HG03378 (cell line): ENCODE results near the gene CHCHD2.
"Not testable (repeated sequence)": the region's sequence is repeated elsewhere in the genome, so short reads cannot be mapped to it uniquely, and the experiment has no call there.

Source experiments
- ATAC-seq: cut with Tn5 transposase; IDR thresholded peaks from one replicate; pipeline ENCODE4 v1.9.1; 2021; ENCODE audit warnings: mild to moderate bottlenecking, moderate library complexity; ENCODE audit not compliant: unreplicated experiment

Gene CHCHD2

GRCh38 chr7:56083150-56083785, 23.0 kb downstream of the CHCHD2 start:
- ATAC-seq: no peak

GRCh38 chr7:56081626-56082340, 24.5 kb downstream of the CHCHD2 start:
- no peak for ATAC-seq

- not testable (repeated sequence) for ATAC-seq
Measured at GRCh38 chr7:56080726-56081435, 25.4 kb downstream of the CHCHD2 start.

- ATAC-seq: no peak
Measured at GRCh38 chr7:56079450-56080185, 26.7 kb downstream of the CHCHD2 start.

GRCh38 chr7:56078196-56078595, 28.1 kb downstream of the CHCHD2 start:
- ATAC-seq: no peak

GRCh38 chr7:56077681-56078080, 28.6 kb downstream of the CHCHD2 start:
- ATAC-seq: no peak

- peak; percentile 82 for ATAC-seq
Measured at GRCh38 chr7:56074371-56074791, 31.9 kb downstream of the CHCHD2 start.

GRCh38 chr7:56066376-56066775, 39.9 kb downstream of the CHCHD2 start:
- ATAC-seq: not testable (repeated sequence)

GRCh38 chr7:56063882-56064625, 42.2 kb downstream of the CHCHD2 start, which contains the start of gene SUMF2:
TSS of gene SUMF2 (plus strand) at chr7:56064286. CDS start at chr7:56064312, 26 bp downstream.
- peak; percentile 81 for ATAC-seq

- ATAC-seq: no peak
Measured at GRCh38 chr7:56063500-56063881, 42.8 kb downstream of the CHCHD2 start.

- no peak for ATAC-seq
Measured at GRCh38 chr7:56062382-56062781, 43.9 kb downstream of the CHCHD2 start.

GRCh38 chr7:56053993-56054392, 52.3 kb downstream of the CHCHD2 start:
- no peak for ATAC-seq

GRCh38 chr7:56053379-56053778, 52.9 kb downstream of the CHCHD2 start:
- no peak for ATAC-seq
